Cardiac septum (tissue), 1 donor: ENCODE results near the gene COMT. TPM values are rescaled to one million over a fixed set of nuclear protein-coding genes. Genes with fewer than 3 reads are reported as not detected.

ENCODE experiments used
- DNase-seq: peaks from one replicate; pipeline ENCODE4 v3.0.0-alpha.2; 2020; ENCODE audit warnings: low spot score
- intact Hi-C: fragments of 100-400 bp; cut with DNase I; formaldehyde crosslinking; loops from one replicate; pipeline ENCODE4 v1.14.0; 2022
- total RNA-seq: library from RNA; stranded (reverse); fragmentation: NEBNext Ultra II Directional; extraction: Animal tissue kit (Norgen Biotek cat#: 25700); gene quantifications from one replicate; pipeline ENCODE4 v1.2.1, GENCODE V29; 2021
- donor health status: DM: no; HTN: no; CAD: no.

COMT gene
- total RNA-seq, 1 donor from 2014 or later: 97.1 TPM

DNA sequence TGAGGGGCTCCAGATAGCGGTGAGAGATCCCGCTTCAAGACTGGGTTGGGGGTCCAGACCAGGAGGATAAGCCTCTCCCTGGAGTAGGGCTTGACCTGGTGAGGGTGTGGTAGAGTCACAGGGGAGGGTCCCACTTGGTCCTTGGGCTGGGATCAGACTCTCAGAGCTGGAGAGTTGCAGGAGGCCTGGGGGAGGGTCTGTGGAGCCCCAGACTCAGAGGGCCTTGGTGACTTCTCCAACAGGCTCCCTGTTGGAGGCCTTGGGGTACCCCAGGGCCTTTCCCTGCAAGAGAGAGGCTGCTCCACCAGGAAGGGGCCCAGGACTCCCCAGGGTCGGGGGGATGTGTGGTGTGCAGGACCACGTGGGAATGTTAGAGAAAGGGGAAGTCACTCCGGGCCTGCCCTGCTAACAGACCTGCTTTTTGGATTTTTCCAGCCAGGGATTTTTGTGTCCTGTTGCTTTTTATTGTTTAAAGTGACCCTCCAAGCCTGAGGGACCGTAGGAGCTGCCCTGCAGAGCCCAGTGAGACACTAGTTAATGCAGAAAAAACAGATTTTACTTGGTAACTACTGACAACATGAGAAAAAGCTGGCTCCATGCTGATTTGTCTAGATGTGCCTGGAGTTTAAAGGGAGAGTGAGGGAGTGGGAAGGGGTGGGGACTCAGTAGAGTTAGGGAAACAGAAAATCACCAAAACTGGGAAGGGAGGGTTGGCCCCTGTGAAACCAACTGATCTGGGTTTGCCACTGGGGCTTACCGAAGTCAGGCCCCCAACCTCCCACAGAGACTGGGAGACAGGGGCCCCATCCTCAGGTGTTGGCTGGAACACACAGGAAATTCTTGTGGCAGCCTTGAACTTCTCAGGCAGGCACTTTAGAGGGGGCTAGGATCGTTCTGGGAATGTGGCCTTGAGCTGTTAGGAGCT is 847 bp downstream of the COMT start:
- intact Hi-C loops: loop anchor here (5.0 kb wide), 1 partner anchor 220 kb away; the partner anchor contains the start of gene GP1BB
- DNase-seq: no peak

DNA sequence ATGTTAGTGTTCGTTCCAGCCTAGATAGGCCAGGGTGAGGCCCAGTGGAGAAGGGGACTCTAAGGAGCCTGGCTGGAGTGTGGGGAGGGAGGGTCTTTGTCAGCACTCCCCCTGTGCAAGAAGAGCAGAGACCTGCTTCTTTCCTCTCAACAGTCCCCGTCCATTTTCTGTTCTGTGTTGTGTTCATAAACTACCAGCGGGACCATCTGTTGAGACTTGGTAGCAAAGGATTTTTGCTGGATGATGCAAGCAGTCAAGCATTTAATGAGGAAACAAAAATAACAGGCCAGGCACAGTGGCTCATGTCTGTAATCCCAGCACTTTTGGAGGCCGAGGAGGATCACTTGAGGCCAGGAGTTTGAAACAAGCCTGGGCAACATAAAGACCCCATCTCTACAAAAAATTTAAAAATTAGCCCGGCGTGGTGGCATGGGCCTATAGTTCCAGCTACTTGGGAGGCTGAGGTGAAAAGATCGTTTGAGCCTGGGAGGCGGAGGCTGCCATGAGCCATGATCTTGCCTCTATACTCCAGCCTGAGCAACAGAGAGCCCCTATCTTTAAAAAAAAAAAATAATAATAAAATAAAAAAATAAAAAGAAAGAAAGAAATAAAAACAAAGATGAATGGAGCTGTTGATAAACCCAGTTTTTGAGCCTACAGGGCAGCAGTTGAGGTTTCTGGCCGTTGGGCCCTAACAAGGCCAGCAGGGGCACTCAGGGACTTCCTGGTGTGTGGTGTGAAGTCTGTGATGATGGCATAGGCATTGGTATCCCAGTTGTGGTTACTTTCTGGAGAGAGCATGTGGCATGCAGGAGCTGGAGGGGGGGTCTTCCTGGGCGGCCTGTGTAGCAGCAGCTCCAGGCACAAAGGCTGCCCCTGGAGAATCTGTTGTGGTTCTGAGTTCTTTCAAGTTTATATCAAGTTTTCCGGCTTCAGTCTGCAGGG is 1.8 kb downstream of the COMT start:
- intact Hi-C loops: loop anchor here (5.0 kb wide), 1 partner anchor 221 kb away; the partner anchor contains the start of gene GP1BB
- no peak for DNase-seq

DNA sequence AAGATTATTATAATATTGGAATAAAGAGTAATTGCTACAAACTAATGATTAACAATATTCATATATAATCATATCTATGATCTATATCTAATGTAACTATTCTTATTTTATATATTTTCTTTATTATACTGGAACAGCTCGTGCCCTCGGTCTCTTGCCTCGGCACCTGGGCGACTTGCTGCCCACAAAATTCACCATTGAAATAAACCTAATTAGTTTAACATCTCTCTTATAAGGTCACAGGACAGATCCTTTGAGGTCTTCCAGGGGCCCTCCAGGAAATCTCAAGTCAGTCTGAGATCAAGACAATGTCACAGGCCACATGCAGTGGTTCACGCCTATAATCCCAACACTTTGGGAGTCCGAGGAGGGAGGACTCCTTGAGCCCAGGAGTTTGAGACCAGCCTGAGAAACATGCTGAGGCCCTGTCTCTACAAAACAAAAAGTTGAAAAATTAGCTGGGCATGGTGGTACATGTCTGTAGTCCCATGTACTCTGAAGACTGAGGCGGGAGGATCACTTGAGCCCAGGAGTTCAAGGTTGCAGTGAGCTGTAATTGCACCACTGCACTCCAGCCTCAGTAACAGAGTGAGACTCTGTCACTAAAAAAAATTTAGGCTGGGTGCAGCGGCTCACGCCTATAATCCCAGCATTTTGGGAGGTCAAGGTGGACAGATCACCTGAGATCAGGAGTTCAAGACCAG is 6.6 kb downstream of the COMT start:
- DNase-seq: no peak
- intact Hi-C loops: no loop called here

DNA sequence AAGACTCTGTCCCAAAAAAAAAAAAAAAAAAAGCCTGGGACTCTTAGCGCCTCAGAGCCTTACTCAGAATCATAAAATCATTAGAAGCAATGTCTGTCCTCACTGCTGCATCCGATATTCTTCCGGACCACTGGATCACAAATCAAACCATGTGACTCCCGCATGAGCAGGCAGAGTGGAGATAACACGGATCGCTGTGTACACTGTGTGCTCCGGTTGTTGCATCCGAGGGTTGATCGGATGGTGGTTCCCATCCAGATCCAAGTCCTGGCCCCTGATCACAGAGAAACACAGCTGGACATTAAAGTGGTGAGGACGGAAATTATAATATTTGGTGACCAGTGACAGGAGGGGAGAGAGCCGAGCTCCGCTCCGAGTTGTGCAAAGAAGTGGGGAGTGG is 9.8 kb downstream of the COMT start:
- DNase-seq: no peak
- intact Hi-C loops: no loop called here

DNA sequence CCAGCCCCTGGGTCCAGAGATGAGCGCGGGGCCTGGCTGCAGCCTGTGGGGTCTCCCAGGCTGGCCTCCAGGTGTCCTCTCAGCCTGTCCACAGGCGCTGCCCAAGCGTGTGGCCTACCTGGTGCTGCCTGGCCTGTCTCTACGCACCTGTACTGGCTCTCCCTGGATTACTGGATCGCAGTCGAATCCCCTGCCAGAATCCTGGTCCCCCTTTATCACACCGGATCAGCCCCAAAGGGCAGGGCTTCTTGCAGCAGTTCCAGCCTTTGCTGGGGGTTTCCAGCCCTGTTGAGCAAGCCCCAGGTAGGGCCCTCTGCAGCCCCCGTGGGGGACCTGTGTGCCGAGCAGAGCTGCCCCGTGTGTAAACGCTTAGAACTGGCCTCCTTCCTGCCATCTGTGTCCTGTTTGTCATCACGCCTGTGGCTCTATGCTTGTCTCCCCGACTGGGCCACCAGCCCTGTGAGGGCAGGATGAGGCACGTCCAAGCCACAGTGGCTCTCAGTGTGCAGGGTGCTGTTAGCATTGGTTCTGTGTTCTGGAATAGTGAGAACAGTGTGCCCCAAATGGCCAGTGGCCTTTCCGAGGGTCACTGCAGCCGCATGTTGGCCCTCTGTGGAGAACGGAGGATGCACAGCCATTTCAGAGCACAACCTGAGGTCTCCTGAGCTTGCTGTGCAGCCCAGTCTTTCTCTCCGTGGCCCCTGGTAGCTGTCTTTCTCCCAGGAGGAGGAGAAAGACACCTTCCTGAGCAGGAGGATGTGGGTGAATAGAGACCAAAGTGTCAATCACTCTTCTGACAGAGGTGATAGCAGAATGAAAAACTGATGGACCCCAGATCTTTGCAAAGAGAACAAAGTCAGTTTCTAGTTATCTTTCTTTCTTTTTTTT is 13.9 kb downstream of the COMT start:
- no peak for DNase-seq
- intact Hi-C loops: no loop called here

DNA sequence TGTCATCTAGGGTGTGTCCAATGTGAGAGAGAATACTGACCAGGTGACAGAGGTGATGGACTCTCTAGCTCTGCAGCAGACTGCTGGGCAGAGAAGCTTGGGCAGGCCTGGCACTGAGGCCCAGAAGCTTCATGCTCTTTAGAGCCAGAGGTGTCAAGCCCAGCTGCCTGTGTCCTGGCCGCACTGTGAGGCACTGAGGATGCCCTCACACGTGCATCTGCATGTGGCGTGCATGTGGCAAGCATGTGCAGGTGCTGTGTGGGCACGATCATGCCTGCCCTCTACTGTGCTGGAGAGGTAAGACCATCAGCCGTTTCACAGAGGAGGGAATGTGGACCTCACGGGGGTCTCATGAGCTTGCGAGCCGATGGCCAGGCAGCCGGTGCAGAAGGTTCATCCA is 15.9 kb downstream of the COMT start:
- intact Hi-C loops: no loop called here
- no peak for DNase-seq

DNA sequence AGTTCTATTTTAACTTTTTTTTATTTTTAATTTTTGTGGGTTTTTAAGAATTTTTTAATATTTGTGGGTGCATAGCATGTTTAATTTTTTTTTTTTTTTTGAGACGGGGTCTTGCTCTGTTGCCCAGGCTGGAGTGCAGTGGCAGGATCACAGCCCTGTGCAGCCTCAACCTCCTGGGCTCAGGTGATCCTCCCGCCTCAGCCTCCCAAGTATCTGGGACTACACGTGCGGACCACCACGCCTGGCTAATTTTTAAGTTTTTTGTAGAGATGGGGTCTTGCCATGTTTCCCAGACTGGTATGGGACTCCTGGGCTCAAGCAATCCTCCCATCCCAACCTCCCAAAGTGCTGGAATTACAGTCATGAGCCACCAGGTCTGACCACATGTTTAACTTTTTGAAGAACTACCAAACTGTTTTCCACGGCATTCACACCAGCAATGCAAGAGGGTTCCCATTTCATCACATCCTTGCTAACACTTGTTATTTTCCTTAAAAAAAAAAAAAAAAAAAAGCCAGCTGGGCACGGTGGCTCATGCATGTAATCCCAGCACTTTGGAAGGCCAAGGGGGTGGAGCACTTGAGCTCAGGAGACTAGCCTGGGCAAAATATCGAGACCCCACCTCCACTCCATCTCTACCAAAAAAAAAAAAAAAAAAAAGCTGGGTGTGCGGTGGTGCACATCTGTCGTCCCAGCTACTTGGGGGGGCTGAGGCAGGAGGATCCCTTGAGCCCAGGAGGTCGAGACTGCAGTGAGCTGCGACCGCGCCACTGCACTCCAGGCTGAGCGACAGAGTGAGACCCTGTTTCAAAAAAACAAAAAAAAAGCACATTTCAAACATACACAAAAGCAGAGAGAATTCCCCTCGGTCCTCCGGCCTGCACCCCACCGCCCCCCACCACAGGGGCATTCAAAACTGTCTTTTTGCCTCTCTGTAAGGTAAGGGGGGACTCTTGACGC is 16.8 kb downstream of the COMT start:
- intact Hi-C loops: no loop called here
- DNase-seq: no peak

DNA sequence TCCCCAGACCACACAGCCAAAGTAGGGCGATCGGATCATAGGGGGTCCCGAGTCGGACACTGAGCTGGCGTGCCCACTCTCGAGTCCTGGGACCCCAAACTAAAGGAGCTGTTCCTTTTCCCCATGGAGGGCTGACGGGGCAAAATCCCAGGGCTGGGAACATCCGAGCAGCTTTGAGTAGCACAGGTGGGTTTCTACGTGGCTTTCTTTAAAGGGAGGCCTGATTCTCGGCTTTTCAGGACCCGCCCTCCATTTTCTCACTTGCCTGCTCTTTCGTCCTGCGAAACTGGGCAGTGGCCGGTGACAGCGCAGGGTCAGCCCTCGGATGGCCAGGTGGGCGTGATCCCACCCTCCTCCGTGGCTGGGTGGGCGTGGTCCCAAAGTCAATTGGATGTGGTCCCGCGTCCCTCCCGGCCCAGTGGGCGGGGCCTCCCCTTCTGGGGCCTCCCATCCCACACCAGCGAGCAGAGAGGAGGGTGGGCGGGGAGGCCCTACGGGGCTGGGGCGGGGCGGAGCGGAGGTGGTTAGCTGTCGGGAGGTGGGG is 17.5 kb downstream of the COMT start:
- DNase-seq: no peak
- intact Hi-C loops: no loop called here

DNA sequence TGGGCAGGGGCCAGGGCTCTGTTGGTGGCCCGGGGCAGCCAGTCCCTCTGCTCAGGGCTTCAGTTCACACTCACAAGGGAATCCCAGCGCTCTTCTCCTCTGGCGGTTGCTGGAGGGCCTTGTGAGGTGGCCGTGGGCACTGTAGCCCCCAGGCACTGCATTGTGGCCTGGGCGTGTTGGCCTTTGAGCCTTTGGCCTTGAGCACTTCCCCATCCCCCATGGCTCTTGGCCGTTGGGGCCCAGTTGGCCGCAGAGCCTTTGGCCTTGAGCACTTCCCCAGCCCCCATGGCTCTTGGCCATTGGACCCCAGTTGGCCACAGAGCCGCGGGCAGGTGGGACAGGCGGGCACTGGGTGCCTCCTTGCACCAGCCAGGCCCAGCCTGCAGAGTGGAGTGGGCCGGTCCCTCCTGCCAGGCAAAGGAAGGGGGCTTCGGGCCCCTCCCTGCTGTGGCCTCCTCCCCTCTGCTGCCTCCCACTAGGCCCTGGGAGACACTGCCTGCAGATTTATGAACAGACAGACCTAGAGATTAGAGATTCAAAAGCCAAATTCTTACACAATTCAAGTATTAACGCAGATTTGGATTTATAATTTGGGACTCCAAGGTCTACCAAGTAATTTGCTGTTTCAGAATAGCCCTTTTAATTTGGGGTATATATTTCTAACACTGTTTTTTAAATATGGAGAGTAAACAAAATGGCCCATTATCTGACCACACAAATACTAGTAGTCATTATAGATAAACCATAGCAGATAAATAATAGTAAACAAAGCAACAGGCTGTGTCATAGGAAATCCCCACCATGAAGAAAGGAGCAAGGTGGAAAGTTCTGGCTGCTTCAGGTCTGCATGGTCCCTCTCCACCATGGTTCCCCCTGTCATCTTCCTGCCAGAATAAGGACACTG is 18.3 kb downstream of the COMT start:
- DNase-seq: no peak
- intact Hi-C loops: no loop called here

DNA sequence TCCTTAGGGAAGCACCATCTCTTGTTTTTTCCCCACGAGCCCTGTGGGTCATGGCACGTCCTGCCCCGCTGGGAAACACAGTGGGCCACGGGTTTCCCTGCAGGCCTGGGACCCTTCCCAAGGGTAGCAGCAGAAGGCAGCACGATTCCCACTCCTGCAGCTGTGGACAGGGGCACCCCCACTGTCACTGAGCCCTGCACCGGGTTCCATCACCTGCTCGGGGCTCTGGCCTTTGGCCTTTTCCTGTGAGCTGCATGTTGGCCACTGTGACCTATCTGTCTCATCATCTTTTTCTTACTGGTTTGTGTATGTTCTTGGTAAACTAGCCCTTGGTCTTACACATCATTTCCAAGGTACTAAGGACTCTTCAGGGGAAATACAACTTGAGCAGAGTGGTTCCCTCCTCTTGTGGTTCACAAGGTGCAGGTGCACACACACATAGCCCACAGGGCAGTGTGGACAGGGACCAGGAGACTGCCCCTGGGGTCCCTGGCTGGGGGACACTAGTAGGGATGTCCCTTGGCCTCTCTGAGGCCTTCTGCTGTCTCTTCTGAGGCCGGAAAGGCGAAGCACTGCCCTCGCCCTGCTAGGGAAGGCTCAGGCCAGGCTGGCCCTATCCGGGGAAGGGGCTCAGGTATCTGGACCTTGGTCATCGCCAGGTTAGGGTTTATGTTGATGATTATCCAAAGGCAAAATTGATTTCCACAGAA is 19.1 kb downstream of the COMT start:
- no peak for DNase-seq
- intact Hi-C loops: no loop called here

DNA sequence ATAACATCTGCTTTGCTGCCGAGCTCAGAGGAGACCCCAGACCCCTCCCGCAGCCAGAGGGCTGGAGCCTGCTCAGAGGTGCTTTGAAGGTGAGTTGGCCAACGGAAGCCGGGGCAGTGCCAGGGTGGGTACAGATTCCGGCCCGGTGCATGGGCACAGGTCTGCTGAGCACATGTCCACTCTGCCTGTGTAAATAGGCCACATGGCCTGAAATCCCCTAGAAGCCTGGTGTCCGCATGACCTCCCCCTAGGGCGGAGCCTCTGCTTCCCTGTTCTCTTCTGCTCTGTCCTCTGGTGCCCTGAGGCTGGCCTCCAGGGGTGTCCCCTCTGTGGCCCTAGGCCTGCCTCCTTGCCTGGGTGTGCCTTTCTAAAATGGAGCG is 19.6 kb downstream of the COMT start:
- intact Hi-C loops: no loop called here
- no peak for DNase-seq

DNA sequence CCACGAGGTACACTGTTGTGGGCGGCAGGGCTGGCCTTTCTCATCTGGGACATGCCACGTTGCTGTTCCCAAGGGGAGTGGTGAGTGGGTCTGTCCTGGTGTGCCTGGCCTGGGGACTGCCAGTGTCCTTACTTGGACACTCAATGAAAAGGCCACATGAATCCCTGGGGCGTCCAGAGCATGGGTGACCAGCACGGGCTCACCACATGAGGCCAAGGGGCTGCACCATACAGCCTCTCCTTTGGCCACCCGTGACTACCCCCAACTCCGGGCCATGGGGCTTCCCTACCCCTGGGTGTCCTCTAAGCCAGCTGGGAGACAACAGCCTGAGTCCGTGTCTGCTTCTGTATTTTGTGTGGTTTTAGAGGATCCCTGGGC is 20.3 kb downstream of the COMT start:
- no peak for DNase-seq

DNA sequence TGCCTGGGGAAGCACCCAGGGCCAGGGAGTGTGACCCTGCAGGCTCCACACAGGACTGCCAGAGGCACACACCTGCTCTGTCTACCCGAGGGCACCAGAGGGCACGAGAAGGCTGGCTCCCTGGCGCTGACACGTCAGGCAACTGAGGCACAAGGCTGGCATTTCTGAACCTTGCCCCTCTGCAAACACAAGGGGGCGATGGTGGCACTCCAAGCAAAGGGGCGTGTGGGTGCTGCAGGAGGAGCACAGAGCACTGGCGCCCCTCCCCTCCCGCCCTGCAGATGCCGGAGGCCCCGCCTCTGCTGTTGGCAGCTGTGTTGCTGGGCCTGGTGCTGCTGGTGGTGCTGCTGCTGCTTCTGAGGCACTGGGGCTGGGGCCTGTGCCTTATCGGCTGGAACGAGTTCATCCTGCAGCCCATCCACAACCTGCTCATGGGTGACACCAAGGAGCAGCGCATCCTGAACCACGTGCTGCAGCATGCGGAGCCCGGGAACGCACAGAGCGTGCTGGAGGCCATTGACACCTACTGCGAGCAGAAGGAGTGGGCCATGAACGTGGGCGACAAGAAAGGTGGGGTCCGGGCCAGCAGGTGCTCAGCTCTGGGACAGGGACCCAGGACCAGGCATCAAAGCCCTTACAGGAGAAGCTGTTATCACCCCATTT is 20.8 kb downstream of the COMT start:
- no peak for DNase-seq
- intact Hi-C loops: no loop called here

More for the DNA sequence above, 20.3 kb downstream of the COMT start:
- intact Hi-C loops: no loop called here

DNA sequence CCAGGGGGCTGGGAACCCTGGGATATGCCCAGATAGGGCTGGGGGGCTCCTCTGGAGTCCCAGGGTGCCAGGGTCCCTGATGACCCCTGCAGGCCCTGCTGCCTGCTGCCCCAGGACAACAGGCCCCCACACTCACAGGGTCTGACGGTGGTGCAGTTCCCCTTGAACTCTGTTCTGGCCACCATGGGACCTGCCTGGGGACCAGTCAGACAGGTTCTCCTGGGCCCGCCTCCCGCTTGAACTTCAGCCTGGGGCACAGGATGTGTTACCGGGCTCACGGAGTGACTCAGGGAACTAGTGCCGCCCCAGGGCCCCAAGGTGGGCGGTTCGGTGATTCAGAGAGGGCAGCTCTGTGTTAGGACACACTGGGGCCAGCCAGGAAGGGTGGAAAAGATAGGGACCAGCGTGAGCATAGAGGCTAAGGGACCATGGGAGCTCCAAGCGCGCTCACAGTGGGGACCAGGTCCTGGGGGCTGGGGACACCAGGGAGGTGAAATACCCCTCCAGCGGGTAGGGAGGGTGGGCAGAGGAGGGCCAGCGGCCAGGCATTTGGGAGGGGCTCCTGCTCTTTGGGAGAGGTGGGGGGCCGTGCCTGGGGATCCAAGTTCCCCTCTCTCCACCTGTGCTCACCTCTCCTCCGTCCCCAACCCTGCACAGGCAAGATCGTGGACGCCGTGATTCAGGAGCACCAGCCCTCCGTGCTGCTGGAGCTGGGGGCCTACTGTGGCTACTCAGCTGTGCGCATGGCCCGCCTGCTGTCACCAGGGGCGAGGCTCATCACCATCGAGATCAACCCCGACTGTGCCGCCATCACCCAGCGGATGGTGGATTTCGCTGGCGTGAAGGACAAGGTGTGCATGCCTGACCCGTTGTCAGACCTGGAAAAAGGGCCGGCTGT is 21.6 kb downstream of the COMT start:
- no peak for DNase-seq
- intact Hi-C loops: no loop called here
